ENCODE measurements around the gene KHDC4. TPM values are rescaled to one million over a fixed set of nuclear protein-coding genes. Genes with fewer than 3 reads are reported as not detected.

Gene KHDC4
- total and polyA plus RNA-seq, 9 of the 15 experiments (the other 6 are each of a cell fraction or from before 2014, with no cell fraction given) = 12.1 to 185 (median 65.6) TPM

DNA sequence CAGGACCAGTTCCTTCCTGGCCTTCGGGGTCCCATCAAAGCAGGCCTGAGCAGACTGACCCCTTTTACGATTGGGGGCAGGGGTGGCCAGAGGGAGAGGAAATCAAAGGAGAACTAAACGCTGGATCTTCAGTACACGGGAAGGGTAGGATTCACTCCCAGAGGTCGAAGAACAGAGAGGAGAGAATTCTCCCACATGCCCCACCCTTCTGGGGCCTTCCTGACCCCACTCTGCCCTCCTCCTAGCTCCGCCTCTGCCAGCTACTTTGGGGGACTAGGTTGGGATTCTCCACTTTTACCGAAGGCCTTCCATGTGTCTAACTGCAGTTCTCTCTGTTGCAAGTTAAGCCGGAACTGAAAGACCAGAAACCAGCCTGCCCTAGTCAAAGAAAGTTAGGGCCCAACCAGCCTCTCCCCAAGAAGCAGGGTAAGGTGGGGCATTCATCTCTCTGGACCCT lies 44.8 kb upstream of the KHDC4 start:
- peaks cover 8% of the 10 kb centered on the region; the same call in 1 of the 2 replicates for H4K20me1 ChIP-seq (replicated peaks; ENCODE audit: control insufficient read depth, insufficient read depth, low read length)
- ChIA-PET CTCF (ENCODE audit: low intra/inter-chr PET ratio) (no interaction called here), POLR2A (interaction anchor here (0.6 to 8.5 kb wide), 8 partner anchors 10 to 245 kb away, joined by 3 to 50 read pairs (median 4); no protein-coding TSS in a partner anchor)
- H3K4me2 ChIP-seq (ENCODE audit: insufficient read depth, low read length) = peak overlapping the region; percentile 97
- no peaks in the 10 kb centered on the region for H3K9me3 ChIP-seq (replicated peaks; ENCODE audit: control insufficient read depth, insufficient read depth, low read depth, low read length)
- peak overlapping the region; percentile 93 for H3K27ac ChIP-seq (ENCODE audit: extremely low read depth, low read depth, low read length)
- H3K79me2 ChIP-seq (ENCODE audit: control insufficient read depth, insufficient read depth, low read length) = peaks cover 83% of the 10 kb centered on the region
- in situ Hi-C loops (cut with MboI) = no loop called here
- peak; percentile 75 for FAIRE-seq
- peak overlapping the region; percentile 89 to 97 for H3K9ac ChIP-seq (ENCODE audit: insufficient read depth in 1 of 2, low read depth in 2 of 2, low read length in 2 of 2)
- no peaks in the 10 kb centered on the region for H3K9me1 ChIP-seq (ENCODE audit: control insufficient read depth, insufficient read depth, low read length)
- H3K4me1 ChIP-seq (replicated peaks in 1 of 2; ENCODE audit: control insufficient read depth in 2 of 2, insufficient read depth in 2 of 2, low read length in 2 of 2) = peaks cover 59 to 72% of the 10 kb centered on the region in 2 experiments
- DNase-seq (ENCODE audit: extremely low read depth in 1 of 4, low spot score in 3 of 4) = peak; percentile 54 to 71 (median 60)
- TSS peak; percentile 71 for BruUV-seq (replicated peaks)
- peaks cover 17% of the 10 kb centered on the region; the same call in 2 of the 3 replicates for H3K36me3 ChIP-seq (ENCODE audit: control insufficient read depth, insufficient read depth, low read length)
- WGBS (ENCODE audit: insufficient coverage, low coverage, missing lambda C conversion rate) = 0% methylated on average over 6 of the region's 8 CpGs
- no peaks in the 10 kb centered on the region for H3K27me3 ChIP-seq (ENCODE audit: control insufficient read depth in 2 of 2, insufficient read depth in 2 of 2, low read length in 2 of 2)
- H2AFZ ChIP-seq (ENCODE audit: low read depth, low read length) = peak overlapping the region; percentile 73
- H3K4me3 ChIP-seq = peak overlapping the region; percentile 82
- peak; percentile 11 for ATAC-seq
- intact Hi-C loops (cut with micrococcal nuclease) = no loop called here
- TF ChIP-seq HNRNPLL (IDR thresholded peaks at IDR 0.05; ENCODE audit: low read depth, low read length, poor library complexity, severe bottlenecking) = no peak
- TF ChIP-seq ZNF311 (CRISPR knock-in tag; IDR thresholded peaks at IDR 0.05) = peak; percentile 45; the same call in 1 of the 2 replicates
- peak; percentile 9 for TF ChIP-seq HDAC3 (IDR thresholded peaks at IDR 0.05; ENCODE audit: borderline replicate concordance, partially characterized antibody)
- no peak for TF ChIP-seq TCFL5 (CRISPR knock-in tag; conservative IDR thresholded peaks at IDR 0.05)
- no peak for TF ChIP-seq RUNX1 (IDR thresholded peaks at IDR 0.05; ENCODE audit: low read depth)
- TF ChIP-seq EWSR1 (IDR thresholded peaks at IDR 0.05; ENCODE audit: borderline replicate concordance, low read depth, partially characterized antibody) = no peak
- no peak for TF ChIP-seq ZBTB8A (IDR thresholded peaks at IDR 0.05; ENCODE audit: partially characterized antibody)
- no peak for TF ChIP-seq ZSCAN29 (IDR thresholded peaks at IDR 0.05)
- no peak for TF ChIP-seq ZNF75A (CRISPR knock-in tag; IDR thresholded peaks at IDR 0.05)
- TF ChIP-seq HIVEP1 (CRISPR knock-in tag; IDR thresholded peaks at IDR 0.05) = no peak
- no peak for TF ChIP-seq SPI1 (IDR thresholded peaks at IDR 0.05; ENCODE audit: borderline replicate concordance, low read depth, low read length)
- no peak for TF ChIP-seq TGIF2 (CRISPR knock-in tag; IDR thresholded peaks at IDR 0.05)
- no peak for TF ChIP-seq BRCA1 (IDR thresholded peaks at IDR 0.05)
- no peak for TF ChIP-seq BRCA1 (CRISPR knock-in tag; IDR thresholded peaks at IDR 0.05)
- TF ChIP-seq CLOCK (CRISPR knock-in tag; IDR thresholded peaks at IDR 0.05; ENCODE audit: borderline replicate concordance) = no peak
- TF ChIP-seq ZNF76 (CRISPR knock-in tag; IDR thresholded peaks at IDR 0.05; ENCODE audit: borderline replicate concordance) = no peak
- TF ChIP-seq ZNF778 (CRISPR knock-in tag; IDR thresholded peaks at IDR 0.05) = no peak
- TF ChIP-seq ZNF780A (CRISPR knock-in tag; IDR thresholded peaks at IDR 0.05) = no peak
- no peak for TF ChIP-seq PRPF4 (IDR thresholded peaks at IDR 0.05; ENCODE audit: insufficient read depth, low read depth, low read length, poor library complexity, severe bottlenecking)
- TF ChIP-seq, protein P1, sequence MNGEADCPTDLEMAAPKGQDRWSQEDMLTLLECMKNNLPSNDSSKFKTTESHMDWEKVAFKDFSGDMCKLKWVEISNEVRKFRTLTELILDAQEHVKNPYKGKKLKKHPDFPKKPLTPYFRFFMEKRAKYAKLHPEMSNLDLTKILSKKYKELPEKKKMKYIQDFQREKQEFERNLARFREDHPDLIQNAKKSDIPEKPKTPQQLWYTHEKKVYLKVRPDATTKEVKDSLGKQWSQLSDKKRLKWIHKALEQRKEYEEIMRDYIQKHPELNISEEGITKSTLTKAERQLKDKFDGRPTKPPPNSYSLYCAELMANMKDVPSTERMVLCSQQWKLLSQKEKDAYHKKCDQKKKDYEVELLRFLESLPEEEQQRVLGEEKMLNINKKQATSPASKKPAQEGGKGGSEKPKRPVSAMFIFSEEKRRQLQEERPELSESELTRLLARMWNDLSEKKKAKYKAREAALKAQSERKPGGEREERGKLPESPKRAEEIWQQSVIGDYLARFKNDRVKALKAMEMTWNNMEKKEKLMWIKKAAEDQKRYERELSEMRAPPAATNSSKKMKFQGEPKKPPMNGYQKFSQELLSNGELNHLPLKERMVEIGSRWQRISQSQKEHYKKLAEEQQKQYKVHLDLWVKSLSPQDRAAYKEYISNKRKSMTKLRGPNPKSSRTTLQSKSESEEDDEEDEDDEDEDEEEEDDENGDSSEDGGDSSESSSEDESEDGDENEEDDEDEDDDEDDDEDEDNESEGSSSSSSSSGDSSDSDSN (IDR thresholded peaks at IDR 0.05; ENCODE audit: borderline replicate concordance in 1 of 2, low read depth in 2 of 2, low read length in 2 of 2) = 0 out of 4 replicates have a peak, but pooled peaks of 1 of the 2 experiments have one; percentile 25

All from K562 (cell line).